ENCODE results near the gene SLC12A5.

Gene SLC12A5

GRCh38 chr20:46017272-46017671 is 11.7 kb upstream of the SLC12A5 start:
- Histone ChIP-seq H3K9me3 (ENCODE audit: control insufficient read depth, insufficient read depth, low read depth, low read length) (no peaks in the 10 kb centered on the region), H3K27ac (ENCODE audit: extremely low read depth, low read depth, low read length) (no peak overlapping the region), H3K4me3 (ENCODE audit: low read depth, low read length) (no peak overlapping the region), H3K36me3 (ENCODE audit: control insufficient read depth in 2 of 2, insufficient read depth in 1 of 2, low read length in 2 of 2) (no peaks in the 10 kb centered on the region), H3K4me1 (ENCODE audit: control insufficient read depth, insufficient read depth, low read length) (no peaks in the 10 kb centered on the region)
- POLR2A ChIA-PET, result no interaction called here
- TF ChIP-seq ZNF670 (tag by site-specific recombination; IDR thresholded peaks at IDR 0.05; ENCODE audit: low read depth) (no peak), ZNF175 (tag by site-specific recombination; IDR thresholded peaks at IDR 0.05) (no peak), PRDM10 (tag by site-specific recombination; IDR thresholded peaks at IDR 0.05) (no peak), ZIC2 (tag by site-specific recombination; IDR thresholded peaks at IDR 0.05) (no peak), ZNF626 (tag by site-specific recombination; IDR thresholded peaks at IDR 0.05) (no peak), ZNF202 (tag by site-specific recombination; IDR thresholded peaks at IDR 0.05; ENCODE audit: borderline replicate concordance) (no peak)
- CTCF ChIA-PET, result interaction anchor here (0.6 to 1.4 kb wide), 4 partner anchors 27 to 570 kb away, joined by 3 to 5 read pairs (median 4); no protein-coding TSS in a partner anchor

GRCh38 chr20:46018112-46018511 is 10.9 kb upstream of the SLC12A5 start:
- CTCF ChIA-PET, result interaction anchor here (0.6 to 1.4 kb wide), 3 partner anchors 33 to 645 kb away, joined by 3 to 7 read pairs (median 5); no protein-coding TSS in a partner anchor
- Histone ChIP-seq H3K9me3 (ENCODE audit: control insufficient read depth, insufficient read depth, low read depth, low read length) (no peaks in the 10 kb centered on the region), H3K27ac (ENCODE audit: extremely low read depth, low read depth, low read length) (no peak overlapping the region), H3K36me3 (ENCODE audit: control insufficient read depth in 2 of 2, insufficient read depth in 1 of 2, low read length in 2 of 2) (no peaks in the 10 kb centered on the region), H3K4me3 (ENCODE audit: low read depth, low read length) (no peak overlapping the region), H3K4me1 (ENCODE audit: control insufficient read depth, insufficient read depth, low read length) (no peaks in the 10 kb centered on the region)
- no peak for TF ChIP-seq ZNF449 (tag by site-specific recombination; IDR thresholded peaks at IDR 0.05)
- POLR2A ChIA-PET, result no interaction called here

- CTCF ChIA-PET, result interaction anchor here (1.3 to 1.4 kb wide), 2 partner anchors 33 to 331 kb away, joined by 3 to 5 read pairs; no protein-coding TSS in a partner anchor
- H3K4me3 ChIP-seq (ENCODE audit: low read depth, low read length), result no peak overlapping the region
- H3K9me3 ChIP-seq (ENCODE audit: control insufficient read depth, insufficient read depth, low read depth, low read length), result no peaks in the 10 kb centered on the region
- H3K4me1 ChIP-seq (ENCODE audit: control insufficient read depth, insufficient read depth, low read length), result no peaks in the 10 kb centered on the region
- no peaks in the 10 kb centered on the region for H3K36me3 ChIP-seq (ENCODE audit: control insufficient read depth in 2 of 2, insufficient read depth in 1 of 2, low read length in 2 of 2)
- no peak overlapping the region for H3K27ac ChIP-seq (ENCODE audit: extremely low read depth, low read depth, low read length)
- TF ChIP-seq ZNF585B (tag by site-specific recombination; IDR thresholded peaks at IDR 0.05) (no peak), ZNF654 (tag by site-specific recombination; IDR thresholded peaks at IDR 0.05; ENCODE audit: low read depth) (no peak), PRDM4 (tag by site-specific recombination; IDR thresholded peaks at IDR 0.05) (no peak), ZNF37A (tag by site-specific recombination; IDR thresholded peaks at IDR 0.05) (no peak), GFI1B (tag by site-specific recombination; IDR thresholded peaks at IDR 0.05) (no peak), PBX3 (CRISPR knock-in tag; IDR thresholded peaks at IDR 0.05) (no peak), ZNF785 (tag by site-specific recombination; IDR thresholded peaks at IDR 0.05) (no peak), ZNF558 (tag by site-specific recombination; IDR thresholded peaks at IDR 0.05) (no peak), ZNF707 (tag by site-specific recombination; IDR thresholded peaks at IDR 0.05) (no peak), ZNF398 (tag by site-specific recombination; IDR thresholded peaks at IDR 0.05) (no peak)
- POLR2A ChIA-PET, result no interaction called here
Measured at GRCh38 chr20:46018611-46019010, 10.4 kb upstream of the SLC12A5 start.
